HCT116 (cell line): ENCODE measurements around the gene ATXN7L2.

Experiments used
- CTCF ChIP-seq, 3 experiments: fragments of 200-600 bp in 1 of 3; sonication (generic) in 1 of 3; IDR thresholded peaks in 2 of 3; conservative IDR thresholded peaks in 1 of 3; 2 replicates each; pipeline ENCODE4 v1.5.1; 2012 to 2017; ENCODE audit warnings: low read depth in 2 of 3, low read length in 2 of 3, antibody characterized with exemption in 1 of 3, borderline replicate concordance in 1 of 3, control low read depth in 1 of 3, mild to moderate bottlenecking in 1 of 3, mixed read lengths in 1 of 3, mixed run types in 1 of 3, moderate library complexity in 1 of 3; ENCODE audit not compliant: insufficient read depth in 1 of 3
- POLR2A ChIP-seq: IDR thresholded peaks from 2 replicates; pipeline ENCODE4 v1.7.0; 2011; ENCODE audit warnings: borderline replicate concordance; ENCODE audit not compliant: insufficient read depth, insufficient read length; ENCODE audit errors: extremely low read depth
- SIN3A ChIP-seq: IDR thresholded peaks from 2 replicates; pipeline ENCODE4 v1.6.1; 2012; ENCODE audit warnings: low read depth
- YY1 ChIP-seq: IDR thresholded peaks from 2 replicates; pipeline ENCODE4 v1.6.1; 2011; ENCODE audit warnings: low read length, low read depth, moderate library complexity, mild to moderate bottlenecking; ENCODE audit not compliant: insufficient replicate concordance; ENCODE audit errors: extremely low read depth

DNA sequence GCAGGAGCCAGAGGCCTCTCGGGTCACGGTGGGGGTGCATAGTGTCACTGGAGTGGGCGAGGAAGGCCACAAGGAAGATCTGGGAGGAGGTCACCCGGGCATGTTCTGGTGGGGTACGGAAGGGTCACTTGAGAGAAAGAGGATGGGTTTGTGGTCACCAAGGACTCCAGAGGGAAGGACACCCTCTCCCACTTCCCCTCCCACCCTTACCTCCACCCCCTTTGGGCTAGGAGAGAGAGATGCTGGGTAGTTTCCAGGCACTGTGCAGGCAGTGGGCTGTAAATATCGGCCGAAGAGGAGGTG, 25.1 kb downstream of the ATXN7L2 start:
- TF ChIP-seq CTCF (IDR thresholded peaks at IDR 0.05 in 2 of 3, conservative IDR thresholded peaks at IDR 0.05 in 1 of 3; ENCODE audit: borderline replicate concordance in 1 of 3, insufficient read depth in 1 of 3, low read depth in 2 of 3, low read length in 2 of 3) = no peak
- TF ChIP-seq YY1 = no peak
- TF ChIP-seq POLR2A = no peak
- no peak for TF ChIP-seq SIN3A
